ENCODE results near the gene AGMO. TPM values are rescaled to one million over a fixed set of nuclear protein-coding genes. Genes with fewer than 3 reads are reported as not detected.

AGMO gene
- total RNA-seq, 1 donor from 2014 or later: 0.98 TPM

GRCh38 chr7:15594461-15594860 lies 32.6 kb upstream of the AGMO start:
- H3K9me3 ChIP-seq: no peaks in the 10 kb centered on the region
- intact Hi-C loops (cut with DNase I): no loop called here
- no peaks in the 10 kb centered on the region for H3K4me1 ChIP-seq
- H3K4me3 ChIP-seq: no peak overlapping the region
- TF ChIP-seq CTCF (IDR thresholded peaks at IDR 0.05) (no peak), POLR2AphosphoS5 (IDR thresholded peaks at IDR 0.05; ENCODE audit: insufficient read depth in 1 of 2, low read depth in 1 of 2) (no peak), POLR2A (IDR thresholded peaks at IDR 0.05) (no peak)
- no peak for DNase-seq (ENCODE audit: extremely low spot score in 2 of 2)
- H3K27me3 ChIP-seq: no peaks in the 10 kb centered on the region
- H3K27ac ChIP-seq: no peak overlapping the region
- no peaks in the 10 kb centered on the region for H3K36me3 ChIP-seq

DNA sequence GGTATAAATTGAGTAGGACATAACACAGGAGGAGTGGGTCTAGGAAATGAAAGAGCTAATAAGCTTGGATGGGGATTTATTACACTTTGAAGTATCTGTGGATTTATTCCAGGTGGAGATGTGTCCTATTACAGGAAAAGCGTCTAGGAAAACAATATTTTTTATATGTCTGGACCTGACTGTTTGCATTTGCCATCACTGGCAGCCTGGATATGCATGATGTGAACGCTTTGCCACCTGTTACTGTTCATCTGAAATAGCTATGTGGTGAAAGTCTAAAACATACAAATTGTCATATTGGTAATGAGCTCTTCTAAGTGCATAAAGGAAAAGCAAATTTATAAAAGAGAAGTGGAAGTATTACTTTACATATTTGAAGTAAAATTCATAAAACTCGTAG lies 31.6 kb upstream of the AGMO start:
- Histone ChIP-seq H3K4me1 (no peaks in the 10 kb centered on the region), H3K4me3 (no peak overlapping the region), H3K27ac (no peak overlapping the region), H3K9me3 (no peaks in the 10 kb centered on the region), H3K27me3 (no peaks in the 10 kb centered on the region), H3K36me3 (no peaks in the 10 kb centered on the region)
- TF ChIP-seq POLR2AphosphoS5 (IDR thresholded peaks at IDR 0.05; ENCODE audit: insufficient read depth in 1 of 2, low read depth in 1 of 2) (no peak), CTCF (IDR thresholded peaks at IDR 0.05) (no peak), POLR2A (IDR thresholded peaks at IDR 0.05) (no peak)
- intact Hi-C loops (cut with DNase I): no loop called here
- DNase-seq (ENCODE audit: extremely low spot score in 2 of 2): no peak

DNA sequence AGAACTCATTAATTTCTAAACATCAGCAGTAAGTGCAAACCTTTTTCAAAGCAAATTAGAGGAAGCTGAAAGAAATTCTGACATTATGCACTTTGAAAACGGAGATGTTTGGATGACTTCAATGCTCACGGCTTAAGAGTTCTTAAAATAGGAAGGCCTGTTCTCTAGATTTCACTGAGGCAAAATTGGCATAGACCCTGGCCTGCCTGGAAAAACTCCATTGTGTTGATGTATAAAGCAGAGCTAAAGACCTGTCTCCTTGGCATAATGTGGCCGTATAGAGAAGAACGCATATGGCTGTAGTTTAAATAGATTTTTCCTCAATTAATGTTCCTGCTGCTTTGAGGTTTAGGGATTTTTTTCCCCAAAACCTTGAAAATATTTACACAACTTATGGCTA lies 24.5 kb upstream of the AGMO start:
- Histone ChIP-seq H3K27ac (no peak overlapping the region), H3K9me3 (no peaks in the 10 kb centered on the region), H3K4me3 (no peak overlapping the region), H3K4me1 (no peaks in the 10 kb centered on the region), H3K27me3 (no peaks in the 10 kb centered on the region), H3K36me3 (no peaks in the 10 kb centered on the region)
- intact Hi-C loops (cut with DNase I): no loop called here
- TF ChIP-seq POLR2AphosphoS5 (IDR thresholded peaks at IDR 0.05; ENCODE audit: insufficient read depth in 1 of 2, low read depth in 1 of 2) (no peak), CTCF (IDR thresholded peaks at IDR 0.05) (no peak), POLR2A (IDR thresholded peaks at IDR 0.05) (no peak)
- no peak for DNase-seq (ENCODE audit: extremely low spot score in 2 of 2)

- intact Hi-C loops (cut with DNase I): no loop called here
- no peak for DNase-seq (ENCODE audit: extremely low spot score in 2 of 2)
- H3K9me3 ChIP-seq: no peaks in the 10 kb centered on the region
- no peak overlapping the region for H3K27ac ChIP-seq
- no peak overlapping the region for H3K4me3 ChIP-seq
- H3K4me1 ChIP-seq: no peaks in the 10 kb centered on the region
- no peaks in the 10 kb centered on the region for H3K27me3 ChIP-seq
- H3K36me3 ChIP-seq: no peaks in the 10 kb centered on the region
- TF ChIP-seq POLR2A (IDR thresholded peaks at IDR 0.05) (no peak), CTCF (IDR thresholded peaks at IDR 0.05) (no peak), POLR2AphosphoS5 (IDR thresholded peaks at IDR 0.05; ENCODE audit: insufficient read depth in 1 of 2, low read depth in 1 of 2) (no peak)
Observed at GRCh38 chr7:15584575-15584974, 22.8 kb upstream of the AGMO start.

DNA sequence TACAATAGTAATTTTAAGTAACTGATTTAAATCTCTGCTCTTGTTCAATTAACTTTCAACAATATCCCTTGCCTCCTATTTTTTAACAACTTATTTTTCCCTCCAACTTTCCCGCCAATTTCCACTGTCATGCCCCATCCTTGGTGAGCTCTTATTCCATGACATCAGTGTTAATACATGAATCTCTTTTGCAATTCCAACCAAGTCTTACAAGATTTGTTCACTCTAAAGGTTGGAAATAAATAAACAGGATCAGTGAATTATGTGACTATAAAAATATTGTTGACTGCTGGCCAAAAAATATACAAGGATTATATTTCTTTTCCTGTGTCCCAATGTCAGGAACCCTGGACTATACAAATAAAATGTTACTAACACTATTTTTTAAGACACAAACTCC lies 21.0 kb upstream of the AGMO start:
- Histone ChIP-seq H3K9me3 (no peaks in the 10 kb centered on the region), H3K27me3 (no peaks in the 10 kb centered on the region), H3K4me3 (no peak overlapping the region), H3K27ac (no peak overlapping the region), H3K36me3 (no peaks in the 10 kb centered on the region), H3K4me1 (no peaks in the 10 kb centered on the region)
- intact Hi-C loops (cut with DNase I): no loop called here
- DNase-seq (ENCODE audit: extremely low spot score in 2 of 2): no peak
- TF ChIP-seq POLR2AphosphoS5 (IDR thresholded peaks at IDR 0.05; ENCODE audit: insufficient read depth in 1 of 2, low read depth in 1 of 2): no peak
- TF ChIP-seq CTCF (IDR thresholded peaks at IDR 0.05): no peak
- TF ChIP-seq POLR2A (IDR thresholded peaks at IDR 0.05): no peak
